Measurements from ENCODE around the gene FUBP3. TPM values are rescaled to one million over a fixed set of nuclear protein-coding genes. Genes with fewer than 3 reads are reported as not detected.

Gene FUBP3
- total RNA-seq, 1 donor from 2014 or later: 53.8 TPM

- intact Hi-C loops (cut with DNase I): no loop called here
- ATAC-seq: no peak
- DNase-seq (ENCODE audit: low spot score): no peak
Observed at GRCh38 chr9:130651752-130652151, 72.4 kb downstream of the FUBP3 start.

GRCh38 chr9:130654879-130655278, 75.5 kb downstream of the FUBP3 start:
- DNase-seq (ENCODE audit: low spot score) (no peak), ATAC-seq (no peak)
- intact Hi-C loops (cut with DNase I): no loop called here

DNA sequence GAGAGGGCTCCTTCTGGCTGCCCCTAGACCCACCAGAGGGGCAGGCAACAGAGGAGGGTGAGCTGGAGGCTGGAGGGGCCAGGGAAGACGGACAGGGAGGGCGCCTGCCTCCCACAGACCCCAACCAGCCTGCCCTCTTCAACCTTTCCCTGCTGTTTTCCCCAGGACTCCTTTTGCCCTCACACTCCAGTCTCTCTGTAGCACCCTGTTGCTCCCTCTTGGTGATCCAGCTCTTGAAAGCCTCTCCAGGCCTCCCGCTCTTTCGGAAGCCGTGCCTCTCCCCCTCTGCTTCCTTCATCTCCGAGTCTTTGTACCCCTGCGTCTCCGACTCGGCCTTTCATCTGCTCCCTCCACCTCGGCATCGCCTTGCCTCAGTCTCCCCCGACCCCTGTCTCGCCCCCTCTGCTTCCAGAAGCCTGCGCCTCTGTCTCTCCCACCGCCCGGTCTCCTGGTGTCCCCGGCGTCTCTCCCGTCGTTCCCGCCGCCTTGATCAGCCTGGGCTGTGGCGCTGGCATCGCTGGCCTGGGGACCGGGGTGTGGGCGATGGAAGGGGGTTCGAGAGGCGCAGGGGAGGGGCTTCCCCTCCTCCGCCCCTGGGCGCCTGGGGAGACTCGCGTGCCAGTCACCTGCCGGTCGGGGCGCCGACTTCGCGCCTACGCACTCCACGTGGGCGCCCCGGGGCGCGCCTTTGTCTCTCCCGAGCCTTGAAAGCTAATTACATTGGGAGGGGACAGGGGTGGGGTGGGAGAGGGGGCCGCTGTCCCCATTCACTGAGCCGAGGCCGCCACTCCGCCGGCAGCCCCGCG, 79.7 kb downstream of the FUBP3 start:
- intact Hi-C loops (cut with DNase I): no loop called here
- ATAC-seq (no peak), DNase-seq (ENCODE audit: low spot score) (no peak)

- ATAC-seq: no peak
- intact Hi-C loops (cut with DNase I): no loop called here
- no peak for DNase-seq (ENCODE audit: low spot score)
Observed at GRCh38 chr9:130659699-130660248, 80.4 kb downstream of the FUBP3 start.

DNA sequence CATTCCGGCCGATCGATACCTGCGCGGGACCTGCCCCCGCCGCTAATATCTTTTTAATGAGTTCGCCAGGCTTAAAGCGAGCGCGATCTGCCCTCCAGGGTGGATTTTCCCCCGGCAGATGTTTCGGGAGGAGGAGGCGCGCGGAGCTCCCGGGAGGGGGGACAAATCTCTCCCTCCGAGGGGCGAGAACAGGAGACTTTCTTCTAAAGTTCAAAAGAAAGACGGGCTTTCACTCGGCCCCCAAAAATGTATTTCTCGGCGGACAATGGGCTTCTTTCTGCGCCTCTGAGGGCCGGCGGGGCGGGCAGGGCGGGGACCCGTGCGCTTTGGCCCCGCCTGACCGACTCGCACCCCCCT, 80.9 kb downstream of the FUBP3 start:
- no peak for DNase-seq (ENCODE audit: low spot score)
- ATAC-seq: no peak
- intact Hi-C loops (cut with DNase I): no loop called here

DNA sequence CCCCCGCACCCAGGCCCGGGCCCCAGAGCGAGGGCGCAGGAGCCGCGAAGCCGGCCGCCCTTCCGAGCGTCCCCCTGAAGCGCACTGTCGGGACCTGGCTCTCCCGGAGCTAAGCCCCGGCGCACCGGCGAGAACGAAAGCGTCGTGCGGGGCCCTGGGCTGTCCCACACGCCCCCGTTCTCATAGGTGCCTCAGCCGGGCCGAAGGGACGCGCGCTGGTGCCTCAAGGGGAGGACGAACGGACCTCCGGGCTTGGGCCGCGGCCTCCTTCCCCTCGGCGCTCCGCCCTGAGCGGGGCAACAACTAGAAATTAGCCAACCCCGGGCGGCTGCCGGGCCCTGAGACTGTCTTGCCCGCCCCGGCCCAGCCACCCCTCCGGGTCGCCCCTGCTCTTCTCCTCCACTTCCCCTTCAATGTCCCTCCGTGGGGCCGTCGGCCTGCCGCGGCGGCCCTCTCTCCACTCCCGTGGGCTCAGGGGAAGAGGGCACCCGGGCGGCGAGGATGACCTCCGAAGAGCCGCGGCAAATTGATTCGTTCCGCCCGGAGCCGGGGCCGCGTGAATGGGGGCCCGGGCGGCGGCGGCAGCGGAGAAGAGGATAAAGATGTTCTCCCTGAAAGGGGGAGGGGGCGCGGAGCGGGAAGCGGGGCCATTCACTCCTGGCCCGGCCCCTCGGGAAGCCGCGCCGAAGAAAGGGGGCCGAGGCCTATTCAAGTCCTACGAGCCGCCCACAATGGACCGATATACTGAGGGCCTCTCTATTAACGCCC, 81.5 kb downstream of the FUBP3 start:
- DNase-seq (ENCODE audit: low spot score) (no peak), ATAC-seq (peak; percentile 18)
- intact Hi-C loops (cut with DNase I): no loop called here

DNA sequence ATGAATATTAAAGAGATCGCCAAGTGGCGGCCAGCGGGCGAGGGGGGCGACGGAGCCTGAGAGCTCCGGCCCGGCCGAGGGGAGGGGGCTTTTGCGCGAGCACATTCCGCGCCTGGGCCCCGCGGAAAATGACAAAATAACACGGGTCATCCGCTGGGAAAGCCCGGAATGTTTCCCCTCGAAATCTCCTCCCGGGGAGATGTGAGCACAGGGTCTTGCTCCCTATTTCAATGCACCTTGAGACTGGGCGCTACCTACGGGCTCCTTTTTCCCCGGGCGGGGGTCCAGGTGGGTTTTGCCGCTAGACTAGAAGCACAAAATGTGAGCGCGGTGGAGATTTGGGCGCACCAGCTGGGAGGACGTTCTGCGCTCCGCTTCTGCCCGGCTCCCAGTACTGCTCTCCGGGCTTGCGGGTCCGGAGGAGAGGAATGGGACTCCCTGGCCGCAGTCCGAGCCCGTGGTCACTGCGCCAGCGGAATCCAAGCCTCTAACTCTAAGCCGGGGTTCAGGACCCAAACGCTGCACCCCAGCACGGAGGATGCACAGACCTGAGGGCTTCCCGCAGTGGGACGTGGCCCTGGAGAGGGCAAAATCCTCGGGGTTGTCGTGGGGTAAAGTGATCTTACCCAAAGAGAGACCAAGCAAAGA, 82.2 kb downstream of the FUBP3 start:
- intact Hi-C loops (cut with DNase I): no loop called here
- ATAC-seq (no peak), DNase-seq (ENCODE audit: low spot score) (no peak)

GRCh38 chr9:130662099-130662969, 83.0 kb downstream of the FUBP3 start:
- DNase-seq (ENCODE audit: low spot score) (no peak), ATAC-seq (no peak)
- intact Hi-C loops (cut with DNase I): no loop called here

DNA sequence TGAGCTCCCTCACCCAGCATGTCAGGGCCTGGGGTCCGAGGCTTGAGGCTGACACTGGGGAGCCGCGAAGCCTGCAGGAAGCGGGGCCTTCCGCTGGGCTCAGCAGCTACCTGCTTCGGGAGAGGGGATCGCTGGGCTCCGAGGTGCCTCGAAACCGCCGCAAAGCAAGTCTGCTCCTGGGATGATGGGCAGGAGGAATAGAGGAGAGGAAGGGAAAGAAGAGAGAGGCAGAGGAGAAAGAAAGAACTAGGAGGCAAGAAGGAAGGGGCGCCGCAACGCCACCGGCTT, 83.5 kb downstream of the FUBP3 start:
- DNase-seq (ENCODE audit: low spot score) (no peak), ATAC-seq (no peak)
- intact Hi-C loops (cut with DNase I): no loop called here

DNA sequence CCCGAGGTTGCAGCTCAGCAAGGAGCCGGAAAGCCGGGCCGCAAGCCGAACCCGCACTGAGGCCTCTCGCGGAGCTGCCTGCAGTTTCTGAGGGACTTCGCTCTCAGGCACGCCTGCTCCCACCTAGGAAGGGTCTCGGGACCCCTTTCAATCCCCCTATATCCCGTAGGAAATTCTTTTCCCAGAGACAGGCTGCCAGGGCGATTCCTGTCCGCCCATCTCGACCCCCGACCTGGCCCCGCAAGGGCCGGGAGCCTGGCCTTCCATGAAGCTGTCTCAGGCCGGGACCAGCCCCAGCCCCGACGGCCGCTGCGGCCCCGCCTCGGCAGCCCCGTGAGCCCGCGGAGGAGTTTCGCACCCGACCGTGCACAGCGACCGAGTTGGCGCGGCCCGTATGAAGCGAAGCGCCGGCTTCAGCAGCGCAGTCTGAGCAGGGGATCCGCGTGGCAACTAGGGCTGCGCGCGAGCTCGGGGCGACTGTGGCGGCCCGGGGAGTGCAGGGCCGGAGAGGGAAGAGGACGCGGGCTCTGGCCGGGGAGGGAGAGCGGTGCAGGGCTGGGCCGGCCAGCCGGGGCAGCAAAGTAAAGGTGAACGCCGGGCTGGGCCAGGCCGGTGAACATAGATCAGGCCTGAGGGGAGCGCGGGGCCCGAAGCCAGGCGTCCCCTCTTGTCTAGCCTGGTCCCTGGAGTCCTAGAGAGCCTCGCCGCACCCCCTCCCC, 84.0 kb downstream of the FUBP3 start:
- ATAC-seq: no peak

DNA sequence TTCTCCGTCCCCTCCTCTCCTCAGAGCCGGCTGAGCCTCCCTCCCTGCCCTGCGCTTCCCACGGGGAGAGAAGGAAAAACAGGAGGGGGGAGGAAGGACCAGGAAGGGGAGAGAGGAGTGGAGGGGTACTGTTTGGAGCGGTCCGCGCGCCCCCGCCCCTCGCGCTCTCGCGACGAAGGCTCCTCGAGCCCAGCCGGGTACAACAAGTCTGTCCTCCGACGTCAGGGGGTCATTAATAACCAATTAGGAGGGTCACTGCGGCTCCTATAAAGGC, 84.5 kb downstream of the FUBP3 start:
- DNase-seq (ENCODE audit: low spot score) (no peak), ATAC-seq (no peak)
- intact Hi-C loops (cut with DNase I): no loop called here

More for the DNA sequence above, 84.0 kb downstream of the FUBP3 start:
- intact Hi-C loops (cut with DNase I): no loop called here
- DNase-seq (ENCODE audit: low spot score): no peak

- DNase-seq (ENCODE audit: low spot score) (no peak), ATAC-seq (no peak)
- intact Hi-C loops (cut with DNase I): no loop called here
Observed at GRCh38 chr9:130664251-130665028, 85.1 kb downstream of the FUBP3 start, which contains the start of gene PRDM12. Gene PRDM12, plus strand, starts transcription at chr9:130664594. Its CDS starts 60 bp downstream, at chr9:130664654.

- DNase-seq (ENCODE audit: low spot score): no peak
- ATAC-seq: no peak
- intact Hi-C loops (cut with DNase I): no loop called here
Observed at GRCh38 chr9:130665029-130665430, 85.7 kb downstream of the FUBP3 start.

GRCh38 chr9:130665431-130666392, 86.3 kb downstream of the FUBP3 start:
- intact Hi-C loops (cut with DNase I): no loop called here
- DNase-seq (ENCODE audit: low spot score): no peak
- ATAC-seq: no peak

DNA sequence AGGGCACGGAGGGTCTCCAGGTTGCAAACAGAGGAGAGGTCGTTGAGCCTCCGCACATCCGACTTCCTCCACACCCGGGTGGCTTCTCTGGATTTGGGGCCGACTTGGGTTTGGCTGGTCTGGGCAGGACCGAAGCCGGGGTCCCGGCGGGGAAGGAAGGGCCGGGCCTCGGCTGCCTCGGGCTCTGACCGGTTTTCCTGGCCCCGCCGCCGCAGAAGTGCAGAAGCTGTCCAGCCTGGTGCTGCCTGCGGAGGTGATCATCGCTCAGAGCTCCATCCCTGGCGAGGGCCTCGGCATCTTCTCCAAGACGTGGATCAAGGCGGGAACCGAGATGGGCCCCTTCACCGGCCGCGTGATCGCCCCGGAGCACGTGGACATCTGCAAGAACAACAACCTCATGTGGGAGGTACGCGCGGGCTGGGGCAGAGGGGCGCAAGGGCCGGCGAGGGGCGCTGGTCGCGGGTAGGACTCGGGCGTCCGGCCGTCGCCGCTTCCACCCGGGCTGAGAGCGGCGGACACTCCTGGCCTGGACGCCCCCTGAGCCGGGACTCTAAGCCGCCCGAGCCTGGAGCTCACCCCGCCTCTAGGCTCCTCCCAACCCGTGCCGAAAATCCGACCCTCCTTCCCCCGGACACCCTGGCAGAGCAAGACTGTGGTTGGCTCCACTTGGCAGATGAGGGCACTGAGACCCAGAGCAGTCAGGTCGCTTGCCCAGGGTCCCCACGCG, 87.2 kb downstream of the FUBP3 start:
- ATAC-seq: no peak
- DNase-seq (ENCODE audit: low spot score): no peak
- intact Hi-C loops (cut with DNase I): no loop called here

DNA sequence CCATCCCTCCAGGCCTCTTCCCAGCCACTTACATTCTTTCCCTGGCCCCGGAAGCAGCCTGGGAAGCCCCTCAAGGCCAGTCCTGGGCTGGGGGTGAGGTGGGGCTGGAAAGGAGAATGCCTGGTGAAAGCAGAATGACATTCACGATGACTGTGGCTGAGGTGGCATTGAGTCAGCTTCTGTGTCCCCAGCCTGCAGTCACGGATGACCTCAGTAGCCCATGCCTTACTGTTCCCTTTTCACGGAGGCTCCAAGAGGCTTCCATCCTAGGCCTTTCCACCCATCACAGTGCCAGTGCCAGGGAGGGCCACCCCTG, 87.7 kb downstream of the FUBP3 start:
- DNase-seq (ENCODE audit: low spot score) (no peak), ATAC-seq (no peak)
- intact Hi-C loops (cut with DNase I): no loop called here

Measured in sciatic nerve (tissue), 2 donors.